Stimulated activated CD8-positive, alpha-beta memory T cell treated with anti-CD3 and anti-CD28 coated beads, Interleukin-7, amount 100 ng/mL, for 1 hour (primary cell): ENCODE data around the gene MVD.
"Not testable (repeated sequence)": the region's sequence is repeated elsewhere in the genome, so short reads cannot be mapped to it uniquely, and the experiment has no call there.

Experiments used
- DNase-seq, 2 donors: peaks; one replicate each; pipeline ENCODE4 v3.0.0-alpha.2; 2020; ENCODE audit warnings: low read depth in 2 of 2

Gene MVD

DNA sequence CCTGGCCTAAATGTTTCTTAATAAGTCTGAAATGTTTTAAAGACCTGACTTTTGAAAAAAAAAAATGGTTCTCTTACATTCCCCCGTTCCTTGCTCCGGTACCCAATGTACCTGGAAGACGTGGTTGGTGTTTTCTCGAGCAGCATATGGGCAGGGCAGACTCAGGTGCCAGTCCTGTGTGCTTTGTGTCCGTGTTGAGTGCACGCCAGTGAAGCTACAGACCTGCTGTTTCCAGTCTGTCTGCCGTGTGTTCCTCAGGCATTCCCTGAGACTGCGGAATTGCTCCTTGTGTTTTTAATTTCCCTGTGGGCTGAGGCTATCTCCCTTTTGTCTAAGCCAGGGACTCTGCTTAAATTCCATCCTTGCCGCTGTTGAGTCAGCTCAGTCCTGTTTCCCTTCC is 36.2 kb downstream of the MVD start:
- DNase-seq: no peak

DNA sequence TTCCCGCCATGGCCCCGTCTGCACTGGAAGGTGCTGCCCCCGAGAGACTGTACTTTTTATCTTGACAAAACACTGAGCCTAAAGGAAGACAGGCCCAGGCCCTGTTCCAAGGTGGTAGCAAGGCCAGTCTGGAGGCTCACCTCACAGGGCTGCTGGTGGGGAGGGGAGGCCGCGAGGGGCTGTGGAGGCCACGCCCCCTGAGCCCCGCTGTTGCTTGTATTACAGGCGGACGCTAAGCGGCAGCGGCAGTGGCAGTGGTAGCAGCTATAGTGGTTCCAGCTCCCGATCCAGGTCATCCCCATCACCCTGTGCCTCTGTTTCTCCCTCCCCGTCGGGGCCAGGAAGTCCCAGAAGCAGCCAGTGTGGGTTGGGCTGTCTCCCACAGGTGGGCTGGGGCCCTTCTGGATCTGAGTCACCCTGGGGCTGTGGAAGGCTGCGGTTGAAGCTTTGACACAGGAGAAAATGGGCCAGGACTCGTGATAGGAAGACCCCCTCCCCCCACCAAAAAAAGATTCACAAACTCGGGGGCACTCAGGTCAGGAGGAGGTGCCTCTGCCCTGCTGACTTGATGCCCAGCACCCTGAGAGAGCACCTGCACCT is 37.8 kb downstream of the MVD start:
- DNase-seq: no peak

DNA sequence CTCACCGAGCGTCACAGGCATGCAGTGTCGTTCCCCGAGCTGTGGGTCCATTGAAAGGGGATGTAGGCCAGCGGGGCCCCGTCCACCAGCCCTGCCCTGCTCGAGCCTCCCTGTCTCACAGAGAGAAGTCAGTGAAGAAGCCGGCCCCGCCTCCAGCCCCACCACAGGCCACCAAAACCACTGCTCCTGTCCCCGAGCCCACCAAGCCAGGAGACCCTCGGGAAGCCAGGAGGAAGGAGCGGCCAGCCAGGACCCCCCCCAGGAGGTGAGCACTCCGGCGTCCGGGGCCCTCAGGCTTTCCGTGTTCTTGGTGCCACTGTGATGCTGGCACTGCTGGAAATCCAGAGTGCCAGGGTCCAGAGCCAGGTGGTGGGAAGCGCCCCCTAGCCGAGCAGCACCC is 38.4 kb downstream of the MVD start:
- DNase-seq: no peak

DNA sequence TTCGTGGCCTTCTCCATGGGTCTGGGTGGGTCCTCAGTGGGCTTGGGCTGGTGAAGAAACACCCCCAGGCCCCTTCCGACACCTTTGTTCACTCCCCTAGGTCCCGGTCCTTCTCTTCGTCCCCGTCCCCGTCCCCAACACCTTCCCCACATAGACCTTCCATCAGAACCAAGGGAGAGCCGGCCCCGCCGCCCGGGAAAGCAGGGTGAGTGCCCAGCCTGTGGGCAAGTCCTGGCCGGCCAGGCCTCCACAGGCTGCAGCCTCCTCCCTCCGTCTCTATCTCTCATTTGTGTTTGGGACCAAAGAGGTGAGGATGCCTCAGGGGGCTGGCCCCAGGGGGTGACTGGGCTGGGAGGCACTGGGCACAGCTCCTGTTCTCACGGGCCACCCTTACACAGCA is 39.0 kb downstream of the MVD start:
- DNase-seq: no peak

GRCh38 chr16:88622866-88623265 is 40.0 kb downstream of the MVD start:
- DNase-seq: no peak

DNA sequence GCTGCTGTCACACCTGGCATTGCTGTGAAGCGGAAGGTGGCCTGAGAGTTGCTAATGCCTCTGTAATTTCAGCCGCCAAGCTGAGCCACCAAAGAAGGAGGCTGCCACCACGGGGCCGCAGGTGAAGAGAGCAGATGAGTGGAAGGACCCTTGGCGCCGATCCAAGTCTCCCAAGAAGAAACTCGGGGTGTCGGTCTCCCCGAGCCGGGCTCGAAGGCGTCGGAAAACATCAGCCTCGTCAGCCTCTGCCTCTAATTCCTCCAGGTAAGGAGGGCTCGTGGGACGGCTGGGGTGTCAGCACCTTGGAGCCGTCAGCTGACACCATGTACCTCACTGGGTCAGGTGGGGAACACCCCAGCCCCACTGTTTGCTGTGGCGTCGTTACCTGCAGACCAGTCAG is 40.8 kb downstream of the MVD start:
- no peak for DNase-seq

- DNase-seq: peak; percentile 49 to 50
These were observed 42.8 kb downstream of the MVD start for GRCh38 chr16:88619859-88620815.

GRCh38 chr16:88618956-88619667 is 43.8 kb downstream of the MVD start:
- no peak for DNase-seq

- no peak for DNase-seq
These were observed 44.5 kb downstream of the MVD start for GRCh38 chr16:88618182-88618955.

DNA sequence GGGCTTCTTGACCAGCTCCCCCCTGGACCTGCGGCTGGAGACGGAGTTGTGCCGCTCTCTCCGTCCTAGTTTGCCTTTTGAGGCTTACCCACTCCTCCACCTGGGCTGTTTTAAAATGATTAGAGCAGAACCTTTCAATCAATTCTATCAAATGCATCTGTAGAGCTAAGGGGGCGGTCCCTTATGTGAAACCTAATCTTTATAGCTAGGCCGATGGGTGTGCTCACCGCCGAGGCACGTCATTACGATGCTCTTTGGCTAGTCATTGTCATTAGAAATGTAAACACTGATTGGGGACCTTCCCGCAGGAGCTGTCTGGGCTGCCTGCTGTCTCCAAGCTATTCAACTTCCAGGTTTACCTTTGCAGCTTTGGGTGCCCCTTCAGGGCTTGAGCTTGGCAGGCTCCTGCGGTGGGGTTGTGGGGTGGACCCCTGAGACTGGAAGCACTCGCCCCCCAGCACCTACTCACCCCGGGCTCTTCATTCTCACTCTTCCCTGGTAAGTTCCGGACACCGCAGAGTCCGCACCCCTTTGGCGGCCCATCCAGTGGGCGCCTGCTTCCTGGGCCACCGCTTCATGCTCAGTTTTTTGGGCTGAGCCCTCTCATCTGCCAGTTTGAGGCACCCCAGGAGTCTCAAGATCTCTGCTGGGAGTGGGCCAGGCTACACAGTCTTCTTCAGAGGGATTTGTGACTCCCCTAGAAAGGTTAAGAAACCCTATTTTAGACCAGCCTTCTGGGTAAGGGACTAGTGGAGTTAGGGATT is 45.4 kb downstream of the MVD start:
- DNase-seq: no peak

- no peak for DNase-seq
These were observed 46.2 kb downstream of the MVD start for GRCh38 chr16:88616736-88617135.

DNA sequence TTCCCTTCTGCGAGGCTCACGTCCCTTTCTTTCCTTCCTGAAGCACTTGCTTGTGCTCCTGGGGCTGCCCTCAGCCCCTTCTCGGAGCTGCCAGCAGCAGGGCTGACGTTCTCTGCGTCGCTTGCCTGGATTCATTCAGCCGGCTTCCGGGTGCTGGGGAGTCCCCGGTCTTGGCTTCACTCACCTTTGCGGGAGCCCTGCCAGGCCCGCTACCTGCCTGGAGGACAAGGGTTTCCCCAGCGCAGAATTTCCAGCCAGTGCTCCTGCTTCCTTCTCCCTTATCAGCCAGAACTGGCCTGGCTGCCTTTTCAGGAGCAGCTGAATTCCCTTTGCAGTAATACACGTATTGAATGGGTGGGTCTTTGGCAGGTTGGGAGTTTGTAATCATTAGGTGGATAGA is 46.6 kb downstream of the MVD start:
- no peak for DNase-seq

DNA sequence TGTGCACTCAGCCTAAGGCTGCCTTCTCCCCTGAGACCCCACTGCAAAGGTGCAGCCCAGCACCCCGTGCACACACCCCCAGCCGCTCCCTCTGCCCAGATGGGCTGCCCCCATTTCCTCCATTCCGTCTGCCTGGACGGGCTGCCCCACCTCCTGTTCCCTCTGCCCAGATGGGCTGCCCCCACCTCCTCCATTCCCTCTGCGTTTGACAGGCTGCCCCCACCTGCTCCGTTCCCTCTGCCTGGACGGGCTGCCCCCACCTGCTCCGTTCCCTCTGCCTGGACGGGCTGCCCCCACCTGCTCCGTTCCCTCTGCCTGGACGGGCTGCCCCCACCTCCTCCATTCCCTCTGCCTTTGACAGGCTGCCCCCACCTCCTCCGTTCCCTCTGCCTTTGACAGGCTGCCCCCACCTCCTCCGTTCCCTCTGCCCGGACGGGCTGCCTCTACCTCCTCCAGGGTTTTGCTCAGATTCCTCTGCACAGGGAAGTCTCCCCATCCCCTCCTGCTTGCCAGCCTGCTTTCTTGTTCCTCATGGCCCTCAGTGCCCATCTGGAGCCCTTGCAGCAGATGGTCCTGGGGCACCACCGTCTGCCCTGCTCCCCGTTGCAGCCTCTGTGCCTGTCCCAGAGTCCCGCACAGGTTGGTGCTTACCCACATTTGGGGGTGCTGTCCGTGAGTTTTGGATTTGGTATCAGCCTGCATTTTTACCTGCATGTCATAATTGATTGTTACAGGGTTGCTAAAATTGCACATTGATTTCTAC is 47.9 kb downstream of the MVD start:
- DNase-seq: no peak

- no peak for DNase-seq
These were observed 48.7 kb downstream of the MVD start for GRCh38 chr16:88613911-88614817.

DNA sequence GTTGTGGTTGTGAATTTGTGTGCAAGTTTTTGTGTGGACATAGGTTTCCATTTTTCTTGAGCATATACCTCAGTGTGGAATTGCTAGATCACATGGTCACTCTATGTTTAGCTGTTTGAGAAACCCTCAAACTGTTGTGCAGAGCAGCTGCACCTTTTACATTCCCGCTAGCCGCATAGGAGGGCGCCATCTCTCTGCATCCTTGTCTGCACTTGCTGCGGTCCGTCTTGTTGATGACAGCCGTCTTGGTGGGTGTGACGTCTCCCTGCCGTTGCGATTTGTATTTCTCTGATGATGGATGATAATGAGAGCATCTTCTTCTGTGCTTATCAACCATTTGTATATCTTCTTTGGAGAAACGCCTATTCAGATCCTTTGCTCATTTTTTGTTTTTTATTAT is 49.6 kb downstream of the MVD start:
- DNase-seq: no peak

- no peak for DNase-seq
These were observed 51.7 kb downstream of the MVD start for GRCh38 chr16:88610909-88611812.

- DNase-seq: no peak
These were observed 52.8 kb downstream of the MVD start for GRCh38 chr16:88610080-88610479.

DNA sequence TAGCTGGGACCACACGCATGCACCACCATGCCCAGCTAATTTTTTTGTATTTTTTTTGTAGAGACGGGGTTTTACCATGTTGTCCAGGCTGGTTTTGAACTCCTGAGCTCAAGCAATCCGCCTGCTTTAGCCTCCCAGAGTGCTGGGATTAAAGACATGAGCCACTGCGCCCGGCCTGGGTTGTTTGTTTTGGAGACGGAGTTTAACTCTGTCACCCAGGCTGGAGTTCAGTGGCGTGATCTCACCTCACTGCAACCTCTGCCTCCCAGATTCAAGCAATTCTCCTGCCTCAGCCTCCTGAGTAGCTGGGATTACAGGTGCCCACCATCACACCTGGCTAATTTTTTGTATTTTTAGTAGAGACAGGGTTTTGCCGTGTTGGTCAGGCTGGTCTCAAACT is 53.5 kb downstream of the MVD start:
- DNase-seq: not testable (repeated sequence)
